NT2/D1 (cell line): ENCODE data around the gene PHAF1.

Experiments used
- YY1 ChIP-seq: IDR thresholded peaks from 2 replicates; pipeline ENCODE4 v1.6.1; 2011; ENCODE audit not compliant: insufficient read length, insufficient read depth
- ZNF274 ChIP-seq: IDR thresholded peaks from 2 replicates; pipeline ENCODE4 v1.6.1; 2011; ENCODE audit warnings: mild to moderate bottlenecking, low read depth, low read length

GRCh38 chr16:67148221-67148620 is 38.5 kb downstream of the PHAF1 start:
- TF ChIP-seq YY1 (no peak), ZNF274 (no peak)
